H1 (cell line): Measurements from ENCODE around the gene METTL9. TPM values are rescaled to one million over a fixed set of nuclear protein-coding genes. Genes with fewer than 3 reads are reported as not detected.

Experiments used
- CTCF ChIA-PET: fragments of 300-600 bp; sonication (Branson Sonifier 250); formaldehyde crosslinking; loops from one replicate; lab custom pipeline; 2021; ENCODE audit not compliant: partially characterized antibody; lab: Charles Lee
- POLR2A ChIA-PET: fragments of 300-600 bp; sonication (Branson Sonifier 250); formaldehyde crosslinking; loops from one replicate; lab custom pipeline; 2021; ENCODE audit warnings: inconsistent platforms; ENCODE audit not compliant: partially characterized antibody; lab: Charles Lee
- DNase-seq, 2 experiments: peaks; one replicate each; pipeline versions ENCODE4 v3.0.0 to v3.0.0-alpha.2; 2010 to 2022; ENCODE audit warnings: low spot score in 2 of 2, low read depth in 1 of 2, mixed read lengths in 1 of 2
- FAIRE-seq: peaks from 2 replicates; lab custom pipeline; 2011; peaks lifted over from hg19 to GRCh38; lab: Jason Lieb, UNC
- H2AFZ ChIP-seq: 2 replicates; pipeline ENCODE4 v1.8.1; 2012; ENCODE audit warnings: low read length, inconsistent platforms
- H2AK5ac ChIP-seq: 2 replicates; pipeline ENCODE4 v1.6.1; 2013; ENCODE audit warnings: low read depth, low read length
- H2BK120ac ChIP-seq: replicated peaks from 2 replicates; pipeline ENCODE3; 2013; ENCODE audit warnings: low read depth, low read length, inconsistent platforms
- H2BK12ac ChIP-seq: 2 replicates; pipeline ENCODE4 v1.6.1; 2013; ENCODE audit warnings: low read depth, low read length
- H2BK15ac ChIP-seq: 2 replicates; pipeline ENCODE4 v1.6.1; 2013; ENCODE audit warnings: low read length
- H2BK20ac ChIP-seq: 2 replicates; pipeline ENCODE4 v1.6.1; 2013; ENCODE audit warnings: low read length
- H2BK5ac ChIP-seq: 2 replicates; pipeline ENCODE4 v1.6.1; 2013; ENCODE audit warnings: low read depth, low read length
- H3K14ac ChIP-seq: 2 replicates; pipeline ENCODE4 v1.6.1; 2013; ENCODE audit warnings: inconsistent platforms; ENCODE audit not compliant: insufficient read length
- H3K18ac ChIP-seq: 2 replicates; pipeline ENCODE4 v1.6.1; 2013; ENCODE audit warnings: low read length; ENCODE audit errors: extremely low read depth
- H3K23ac ChIP-seq: 2 replicates; pipeline ENCODE4 v1.6.1; 2013; ENCODE audit warnings: inconsistent platforms; ENCODE audit not compliant: insufficient read length
- H3K23me2 ChIP-seq: 2 replicates; pipeline ENCODE4 v1.6.1; 2013; ENCODE audit warnings: low read depth, low read length
- H3K27ac ChIP-seq: 2 replicates; pipeline ENCODE4 v1.6.1; 2011; ENCODE audit warnings: low read depth, low read length, inconsistent platforms
- H3K27me3 ChIP-seq, 4 experiments: replicated peaks in 1 of 4; 1 replicate in 1 of 4; 2 replicates in 3 of 4; pipeline versions ENCODE4 v1.6.1 to v1.8.1; 2011 to 2013; ENCODE audit warnings: low read length in 3 of 4, mild to moderate bottlenecking in 3 of 4, inconsistent platforms in 2 of 4, mixed read lengths in 2 of 4, moderate library complexity in 1 of 4; ENCODE audit not compliant: control insufficient read depth in 3 of 4, insufficient read depth in 3 of 4; ENCODE audit errors: extremely low read depth in 1 of 4
- H3K36me3 ChIP-seq, 4 experiments: 2 replicates each; pipeline versions ENCODE4 v1.6.1 to v1.8.1; 2011 to 2013; ENCODE audit warnings: mild to moderate bottlenecking in 4 of 4, low read length in 3 of 4, moderate library complexity in 2 of 4, control low read depth in 1 of 4, inconsistent platforms in 1 of 4; ENCODE audit not compliant: insufficient read depth in 4 of 4, control insufficient read depth in 2 of 4
- H3K4ac ChIP-seq: replicated peaks from 2 replicates; pipeline ENCODE3; 2013; ENCODE audit warnings: low read length, low read depth, mixed read lengths, inconsistent platforms; ENCODE audit not compliant: insufficient read length
- H3K4me1 ChIP-seq, 4 experiments: replicated peaks in 1 of 4; 1 replicate in 1 of 4; 2 replicates in 3 of 4; pipeline versions ENCODE4 v1.6.1 to v1.8.1; 2011 to 2013; ENCODE audit warnings: low read length in 3 of 4, inconsistent platforms in 2 of 4, mixed read lengths in 1 of 4; ENCODE audit not compliant: insufficient read depth in 4 of 4, control insufficient read depth in 3 of 4
- H3K4me2 ChIP-seq, 2 experiments: 2 replicates each; pipeline versions ENCODE4 v1.6.1 to v1.8.1; 2011 to 2013; ENCODE audit warnings: low read depth in 2 of 2, low read length in 2 of 2, control low read depth in 1 of 2, inconsistent platforms in 1 of 2, mild to moderate bottlenecking in 1 of 2; ENCODE audit not compliant: insufficient read depth in 1 of 2
- H3K4me3 ChIP-seq, 4 experiments: fragments of 200-600, 300-600 bp in 1 of 4; sonication (generic), shearing (Covaris generic), sonication (Bioruptor Twin) in 1 of 4; 2 replicates each; pipeline versions ENCODE4 v1.5.1 to v1.8.1; 2011 to 2016; ENCODE audit warnings: low read length in 4 of 4, low read depth in 3 of 4, control low read depth in 2 of 4, inconsistent platforms in 2 of 4, mild to moderate bottlenecking in 2 of 4, mixed read lengths in 1 of 4, moderate library complexity in 1 of 4; ENCODE audit not compliant: insufficient read depth in 2 of 4; ENCODE audit errors: extremely low read depth in 1 of 4
- H3K56ac ChIP-seq: replicated peaks from 2 replicates; pipeline ENCODE3; 2013; ENCODE audit warnings: low read depth, mild to moderate bottlenecking, mixed read lengths, low read length, inconsistent platforms; ENCODE audit not compliant: insufficient read length
- H3K79me1 ChIP-seq: 2 replicates; pipeline ENCODE4 v1.6.1; 2013; ENCODE audit warnings: low read depth, low read length, control low read depth
- H3K79me2 ChIP-seq, 2 experiments: 2 replicates each; pipeline versions ENCODE4 v1.6.1 to v1.8.1; 2012 to 2013; ENCODE audit warnings: low read length in 2 of 2, mild to moderate bottlenecking in 2 of 2, inconsistent platforms in 1 of 2; ENCODE audit not compliant: insufficient read depth in 2 of 2, control insufficient read depth in 1 of 2
- H3K9ac ChIP-seq, 4 experiments: replicated peaks in 1 of 4; 1 replicate in 1 of 4; 2 replicates in 3 of 4; pipeline versions ENCODE4 v1.6.1 to v1.8.1; 2011 to 2013; ENCODE audit warnings: low read depth in 3 of 4, low read length in 3 of 4, control low read depth in 2 of 4, mild to moderate bottlenecking in 2 of 4, moderate library complexity in 2 of 4, inconsistent platforms in 1 of 4; ENCODE audit errors: extremely low read depth in 1 of 4
- H3K9me3 ChIP-seq, 2 experiments: 2 replicates each; pipeline versions ENCODE4 v1.6.1 to v1.8.1; 2012 to 2013; ENCODE audit warnings: mild to moderate bottlenecking in 2 of 2, moderate library complexity in 2 of 2, control low read depth in 1 of 2, inconsistent platforms in 1 of 2, low read depth in 1 of 2, low read length in 1 of 2, mixed read lengths in 1 of 2; ENCODE audit not compliant: insufficient read depth in 2 of 2
- H4K20me1 ChIP-seq, 2 experiments: replicated peaks in 1 of 2; 2 replicates each; pipeline versions ENCODE3 to v1.8.1; 2011 to 2013; ENCODE audit warnings: inconsistent platforms in 2 of 2, low read length in 2 of 2, mild to moderate bottlenecking in 1 of 2; ENCODE audit not compliant: insufficient read depth in 2 of 2, control insufficient read depth in 1 of 2
- H4K5ac ChIP-seq: 2 replicates; pipeline ENCODE4 v1.6.1; 2013; ENCODE audit warnings: low read length, low read depth, mixed read lengths, inconsistent platforms; ENCODE audit not compliant: insufficient read length
- H4K8ac ChIP-seq: 2 replicates; pipeline ENCODE4 v1.8.0; 2013; ENCODE audit warnings: mild to moderate bottlenecking, moderate library complexity, low read length, inconsistent platforms; ENCODE audit not compliant: insufficient read depth; ENCODE audit errors: extremely low read depth
- H4K91ac ChIP-seq: replicated peaks from 2 replicates; pipeline ENCODE3; 2013; ENCODE audit warnings: low read length, mixed read lengths, inconsistent platforms; ENCODE audit not compliant: insufficient read length
- ASH2L ChIP-seq: fragments of 200-600, 300-600 bp; sonication (generic); IDR thresholded peaks from one replicate; pipeline ENCODE4 v1.7.1; 2017; ENCODE audit warnings: low read length
- EGR1 ChIP-seq: IDR thresholded peaks from 2 replicates; pipeline ENCODE4 v1.6.1; 2011; ENCODE audit warnings: low read depth, low read length, borderline replicate concordance
- EP300 ChIP-seq, 2 experiments: IDR thresholded peaks; 1 replicate in 1 of 2; 2 replicates in 1 of 2; pipeline ENCODE4 v1.6.1; 2011 to 2012; ENCODE audit warnings: low read depth in 2 of 2, low read length in 2 of 2, mild to moderate bottlenecking in 2 of 2, borderline replicate concordance in 1 of 2, inconsistent platforms in 1 of 2, moderate library complexity in 1 of 2
- EZH2 ChIP-seq: fragments of 200-600 bp; sonication (generic); IDR thresholded peaks from 2 replicates; pipeline ENCODE4 v1.7.1; 2012; ENCODE audit warnings: low read depth, mild to moderate bottlenecking, moderate library complexity, low read length, inconsistent platforms; ENCODE audit not compliant: severe bottlenecking
- KDM1A ChIP-seq: fragments of 200-600, 300-600 bp; sonication (generic); IDR thresholded peaks from 2 replicates; pipeline ENCODE4 v1.7.1; 2016; ENCODE audit warnings: mild to moderate bottlenecking, low read length, borderline replicate concordance
- NANOG ChIP-seq: IDR thresholded peaks from 2 replicates; pipeline ENCODE4 v1.6.1; 2011; ENCODE audit warnings: low read length, low read depth, mild to moderate bottlenecking, inconsistent platforms; ENCODE audit not compliant: insufficient read depth, poor library complexity, severe bottlenecking
- PHF8 ChIP-seq: fragments of 200-600 bp; sonication (generic); conservative IDR thresholded peaks from 2 replicates; pipeline ENCODE4 v1.7.1; 2012; ENCODE audit warnings: low read depth, mild to moderate bottlenecking, inconsistent platforms, low read length, moderate library complexity
- SIX5 ChIP-seq: IDR thresholded peaks from 2 replicates; pipeline ENCODE4 v1.6.1; 2011; ENCODE audit warnings: mild to moderate bottlenecking, low read depth, low read length
- polyA plus RNA-seq, 7 experiments: library from polyadenylated mRNA; depleted of rRNA in 3 of 7; stranded (reverse) in 5 of 7; unstranded in 2 of 7; fragments of >200 nt in 5 of 7; fragments of 200-250 nt in 2 of 7; gene quantifications; 1 replicate in 5 of 7; 2 replicates in 1 of 7; 4 replicates in 1 of 7; pipeline versions ENCODE4 v1.2.1 to v1.2.3, GENCODE V29; 2011 to 2013; ENCODE audit warnings: missing spikeins in 2 of 7, mixed read lengths in 2 of 7
- total RNA-seq: library from RNA; stranded (reverse); fragmentation: NEBNext Ultra II Directional; extraction: Animal tissue kit (Norgen Biotek cat#: 25700); gene quantifications from 2 replicates; pipeline ENCODE4 v1.2.1, GENCODE V29; 2021

METTL9 gene
- total and polyA plus RNA-seq, 2 of the 8 experiments (the other 6 are each of a cell fraction or from before 2014, with no cell fraction given): 45.4 to 112 TPM

DNA sequence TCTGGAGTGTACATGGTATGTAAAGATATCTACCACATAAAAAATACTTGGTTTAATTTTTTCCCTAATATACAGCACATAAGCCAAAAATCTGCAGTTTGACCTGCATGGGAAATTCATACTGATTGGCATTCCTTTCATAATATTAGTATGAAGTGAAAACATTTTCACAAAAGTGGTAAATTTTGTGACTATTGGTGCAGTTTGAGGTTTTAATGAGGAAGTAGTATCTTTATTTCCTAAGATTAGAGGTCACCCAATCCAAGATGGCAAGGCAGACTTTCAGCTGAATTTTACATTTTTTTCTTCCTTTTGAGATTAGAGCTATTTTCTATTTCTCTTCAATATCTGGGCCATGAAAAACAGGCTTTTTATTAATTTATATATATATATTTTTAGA is 21.2 kb downstream of the METTL9 start:
- H3K23ac ChIP-seq: no peak overlapping the region
- POLR2A ChIA-PET: interaction anchor here (0.6 kb wide), 1 partner anchor 17 kb away, joined by 3 read pairs; no protein-coding TSS in a partner anchor
- no peak overlapping the region for H3K9ac ChIP-seq
- peaks cover 0 to 21% (median 9%) of the 10 kb centered on the region in 4 experiments; a peak in 4 of 8 replicates for H3K36me3 ChIP-seq
- no peak overlapping the region for H3K27ac ChIP-seq
- no peak overlapping the region for H3K4me3 ChIP-seq
- H2BK15ac ChIP-seq: no peak overlapping the region
- no peak overlapping the region for H4K8ac ChIP-seq
- H2BK20ac ChIP-seq: no peak overlapping the region
- H3K56ac ChIP-seq: no peak overlapping the region
- FAIRE-seq: no peak
- TF ChIP-seq KDM1A: no peak
- TF ChIP-seq ASH2L: no peak
- no peak for TF ChIP-seq NANOG
- TF ChIP-seq EZH2: no peak
- TF ChIP-seq EGR1: no peak
- TF ChIP-seq EP300 (IDR thresholded peaks at IDR 0.05; ENCODE audit: borderline replicate concordance in 1 of 2, low read depth in 2 of 2, low read length in 2 of 2): no peak
- TF ChIP-seq PHF8: no peak
- no peak for TF ChIP-seq SIX5
- TF ChIP-seq, all 59 proteins: peak for 0
- Histone ChIP-seq H3K23me2 (no peaks in the 10 kb centered on the region; the same call in 1 of the 2 replicates), H4K91ac (no peak overlapping the region), H3K4me2 (no peak overlapping the region), H2BK5ac (no peak overlapping the region), H2BK12ac (no peak overlapping the region), H3K14ac (no peak overlapping the region), H3K9me3 (no peaks in the 10 kb centered on the region), H4K5ac (no peak overlapping the region), H3K18ac (no peak overlapping the region), H2AFZ (no peak overlapping the region), H3K79me1 (no peaks in the 10 kb centered on the region; the same call in 1 of the 2 replicates), H3K4ac (no peak overlapping the region), H3K4me1 (no peaks in the 10 kb centered on the region), H4K20me1 (no peaks in the 10 kb centered on the region), H2AK5ac (no peak overlapping the region), H3K27me3 (no peaks in the 10 kb centered on the region), H2BK120ac (no peak overlapping the region), H3K79me2 (peaks cover 0 to 16% of the 10 kb centered on the region in 2 experiments; a peak in 2 of 4 replicates)
- DNase-seq: no peak
- CTCF ChIA-PET: interaction anchor here (1.2 to 2.2 kb wide), 2 partner anchors 10 to 17 kb away, joined by 4 to 8 read pairs; no protein-coding TSS in a partner anchor
